ENCODE results near the gene INPP5B. TPM values are rescaled to one million over a fixed set of nuclear protein-coding genes. Genes with fewer than 3 reads are reported as not detected.
"Not testable (repeated sequence)": the region's sequence is repeated elsewhere in the genome, so short reads cannot be mapped to it uniquely, and the experiment has no call there.

The INPP5B gene
- total and polyA plus RNA-seq, 2 of the 13 experiments (the other 11 are each of a cell fraction or from before 2014, with no cell fraction given) = 9.0 to 9.8 TPM

GRCh38 chr1:37903921-37904320 is 42.9 kb downstream of the INPP5B start:
- CTCF ChIA-PET (ENCODE audit: low intra/inter-chr PET ratio, low total read pairs); in situ Hi-C loops (cut with HindIII; ENCODE audit: extremely low pct_ligation_motif_present, low pct_unique_long_range_greater_than_20kb); H3K4me3 ChIP-seq (replicated peaks in 1 of 3; ENCODE audit: insufficient read depth in 1 of 3, low read depth in 2 of 3, low read length in 3 of 3); H3K36me3 ChIP-seq (replicated peaks in 1 of 2; ENCODE audit: control insufficient read depth in 1 of 2, insufficient read depth in 2 of 2, low read length in 2 of 2); H3K27ac ChIP-seq (ENCODE audit: extremely low read length, insufficient read depth, low read length); FAIRE-seq; H3K4me1 ChIP-seq (ENCODE audit: insufficient read depth, low read length); H3K9me3 ChIP-seq (ENCODE audit: low read length); DNase-seq (ENCODE audit: low spot score); H4K20me1 ChIP-seq (ENCODE audit: insufficient read depth, low read length); H3K27me3 ChIP-seq (ENCODE audit: control insufficient read depth in 1 of 2, insufficient read depth in 2 of 2, low read length in 2 of 2); H3K4me2 ChIP-seq (ENCODE audit: low read depth, low read length); intact Hi-C loops (cut with micrococcal nuclease; ENCODE audit: unreplicated experiment); H3K79me2 ChIP-seq (ENCODE audit: insufficient read depth, low read length); ATAC-seq; BruUV-seq (replicated peaks); H3K9ac ChIP-seq (ENCODE audit: insufficient read depth, low read depth, low read length); H2AFZ ChIP-seq (ENCODE audit: low read length); POLR2A ChIA-PET: not testable (repeated sequence)
- 96% methylated on average over 6 of the region's 6 CpGs for WGBS (ENCODE audit: low lambda C conversion rate)

- no peaks in the 10 kb centered on the region for H3K79me2 ChIP-seq (ENCODE audit: insufficient read depth, low read length)
- H3K27me3 ChIP-seq (ENCODE audit: control insufficient read depth in 1 of 2, insufficient read depth in 2 of 2, low read length in 2 of 2) = no peaks in the 10 kb centered on the region
- ChIA-PET POLR2A (no interaction called here), CTCF (ENCODE audit: low intra/inter-chr PET ratio, low total read pairs) (no interaction called here)
- no peak overlapping the region for H3K27ac ChIP-seq (ENCODE audit: extremely low read length, insufficient read depth, low read length)
- WGBS (ENCODE audit: low lambda C conversion rate) = 95% methylated on average over 5 of the region's 5 CpGs
- H3K9ac ChIP-seq (ENCODE audit: insufficient read depth, low read depth, low read length) = no peak overlapping the region
- BruUV-seq (replicated peaks) = no TSS peak
- FAIRE-seq = no peak
- H3K4me1 ChIP-seq (ENCODE audit: insufficient read depth, low read length) = no peaks in the 10 kb centered on the region
- in situ Hi-C loops (cut with HindIII; ENCODE audit: extremely low pct_ligation_motif_present, low pct_unique_long_range_greater_than_20kb) (no loop called here), intact Hi-C loops (cut with micrococcal nuclease; ENCODE audit: unreplicated experiment) (no loop called here)
- ATAC-seq = no peak
- H3K9me3 ChIP-seq (ENCODE audit: low read length) = no peaks in the 10 kb centered on the region
- no peak for DNase-seq (ENCODE audit: low spot score)
- no peaks in the 10 kb centered on the region for H3K36me3 ChIP-seq (replicated peaks in 1 of 2; ENCODE audit: control insufficient read depth in 1 of 2, insufficient read depth in 2 of 2, low read length in 2 of 2)
- no peak overlapping the region for H3K4me3 ChIP-seq (replicated peaks in 1 of 3; ENCODE audit: insufficient read depth in 1 of 3, low read depth in 2 of 3, low read length in 3 of 3)
- H4K20me1 ChIP-seq (ENCODE audit: insufficient read depth, low read length) = no peaks in the 10 kb centered on the region
- no peak overlapping the region for H2AFZ ChIP-seq (ENCODE audit: low read length)
- no peak overlapping the region for H3K4me2 ChIP-seq (ENCODE audit: low read depth, low read length)
- no peak for TF ChIP-seq NPAS2 (CRISPR knock-in tag; IDR thresholded peaks at IDR 0.05; ENCODE audit: borderline replicate concordance)
- no peak for TF ChIP-seq THYN1 (CRISPR knock-in tag; IDR thresholded peaks at IDR 0.05; ENCODE audit: borderline replicate concordance, low read depth)
- no peak for TF ChIP-seq ZNF562 (CRISPR knock-in tag; IDR thresholded peaks at IDR 0.05; ENCODE audit: borderline replicate concordance)
- TF ChIP-seq ZFP1 (CRISPR knock-in tag; IDR thresholded peaks at IDR 0.05) = no peak
- no peak for TF ChIP-seq AKNA (CRISPR knock-in tag; IDR thresholded peaks at IDR 0.05; ENCODE audit: borderline replicate concordance)
- TF ChIP-seq ZXDC (CRISPR knock-in tag; IDR thresholded peaks at IDR 0.05) = no peak
- TF ChIP-seq SP140L (CRISPR knock-in tag; IDR thresholded peaks at IDR 0.05; ENCODE audit: borderline replicate concordance) = no peak
- no peak for TF ChIP-seq ZUFSP (CRISPR knock-in tag; IDR thresholded peaks at IDR 0.05; ENCODE audit: borderline replicate concordance)
- no peak for TF ChIP-seq ZNF567 (CRISPR knock-in tag; IDR thresholded peaks at IDR 0.05; ENCODE audit: borderline replicate concordance)
These were observed 43.9 kb downstream of the INPP5B start for GRCh38 chr1:37902983-37903382.
